SK-N-SH treated with all-trans-retinoic acid at 6 μM for 48 hours (cell line): ENCODE data around the gene TRPC6.

ENCODE experiments used
- ATAC-seq: fragments of 200-7000 bp; cut with Tn5 transposase; 3 replicates; pipeline ENCODE4 v1.9.1; 2020; ENCODE audit warnings: mild to moderate bottlenecking, moderate library complexity
- BACH2 ChIP-seq: fragments of 250-450 bp; sonication (Bioruptor Pico); IDR thresholded peaks from 2 replicates; pipeline ENCODE4 v1.9.0; 2021; ENCODE audit warnings: mild to moderate bottlenecking, borderline replicate concordance
- CREB5 ChIP-seq: fragments of 250-450 bp; sonication (Bioruptor Pico); IDR thresholded peaks from 2 replicates; pipeline ENCODE4 v1.5.1; 2020; ENCODE audit warnings: low read depth, mild to moderate bottlenecking, moderate library complexity
- CSDC2 ChIP-seq: fragments of 250-450 bp; sonication (Bioruptor Pico); IDR thresholded peaks from 2 replicates; pipeline ENCODE4 v1.5.0; 2020; ENCODE audit warnings: mild to moderate bottlenecking, moderate library complexity
- ESRRG ChIP-seq: fragments of 250-450 bp; sonication (Bioruptor Pico); IDR thresholded peaks from 2 replicates; pipeline ENCODE4 v1.6.1; 2021; ENCODE audit warnings: mild to moderate bottlenecking
- GLIS3 ChIP-seq: fragments of 250-450 bp; sonication (Bioruptor Pico); IDR thresholded peaks from 2 replicates; pipeline ENCODE4 v1.5.0; 2020; ENCODE audit warnings: mild to moderate bottlenecking, moderate library complexity
- ISL1 ChIP-seq: fragments of 250-450 bp; sonication (Bioruptor Pico); IDR thresholded peaks from 2 replicates; pipeline ENCODE4 v2.1.2; 2022; ENCODE audit warnings: mild to moderate bottlenecking, moderate library complexity
- OSR1 ChIP-seq: fragments of 250-450 bp; sonication (Bioruptor Pico); IDR thresholded peaks from 2 replicates; pipeline ENCODE4 v1.8.0; 2022; ENCODE audit warnings: moderate library complexity, mild to moderate bottlenecking, inconsistent platforms
- PATZ1 ChIP-seq: fragments of 250-450 bp; sonication (Bioruptor Pico); IDR thresholded peaks from 2 replicates; pipeline ENCODE4 v1.8.0; 2020; ENCODE audit warnings: mild to moderate bottlenecking, moderate library complexity, borderline replicate concordance
- POU6F1 ChIP-seq: fragments of 250-450 bp; sonication (Bioruptor Pico); IDR thresholded peaks from 2 replicates; pipeline ENCODE4 v1.8.0; 2021; ENCODE audit warnings: low read depth, mild to moderate bottlenecking, moderate library complexity, borderline replicate concordance
- RARB ChIP-seq: fragments of 250-450 bp; sonication (Bioruptor Pico); IDR thresholded peaks from 2 replicates; pipeline ENCODE4 v1.8.0; 2021; ENCODE audit warnings: mild to moderate bottlenecking, moderate library complexity
- SNAI2 ChIP-seq: fragments of 250-450 bp; sonication (Bioruptor Pico); IDR thresholded peaks from 2 replicates; pipeline ENCODE4 v1.5.0; 2020; ENCODE audit warnings: mild to moderate bottlenecking, moderate library complexity
- TCF4 ChIP-seq: fragments of 250-450 bp; sonication (Bioruptor Pico); IDR thresholded peaks from 2 replicates; pipeline ENCODE4 v1.8.0; 2021; ENCODE audit warnings: mild to moderate bottlenecking, moderate library complexity, borderline replicate concordance
- TSHZ2 ChIP-seq: fragments of 250-450 bp; sonication (Bioruptor Pico); IDR thresholded peaks from 2 replicates; pipeline ENCODE4 v1.5.0; 2020; ENCODE audit warnings: mild to moderate bottlenecking, moderate library complexity
- ZC3H10 ChIP-seq: fragments of 250-450 bp; sonication (Bioruptor Pico); IDR thresholded peaks from 2 replicates; pipeline ENCODE4 v1.5.1; 2021; ENCODE audit warnings: mild to moderate bottlenecking, moderate library complexity
- ZFP3 ChIP-seq: fragments of 250-450 bp; sonication (Bioruptor Pico); IDR thresholded peaks from 2 replicates; pipeline ENCODE4 v1.5.0; 2020; ENCODE audit warnings: mild to moderate bottlenecking, moderate library complexity
- ZNF565 ChIP-seq: fragments of 450-650 bp; formaldehyde crosslinking; conservative IDR thresholded peaks from 2 replicates; pipeline ENCODE4 v1.5.0; 2020; ENCODE audit warnings: low read depth, mild to moderate bottlenecking, moderate library complexity
- ZNF70 ChIP-seq: fragments of 450-650 bp; formaldehyde crosslinking; IDR thresholded peaks from 2 replicates; pipeline ENCODE4 v1.5.0; 2020; ENCODE audit warnings: mild to moderate bottlenecking, moderate library complexity
- ZNF8 ChIP-seq: fragments of 450-650 bp; formaldehyde crosslinking; IDR thresholded peaks from 2 replicates; pipeline ENCODE4 v1.5.0; 2020; ENCODE audit warnings: mild to moderate bottlenecking, moderate library complexity

Gene TRPC6

GRCh38 chr11:101552888-101553287 lies 30.9 kb downstream of the TRPC6 start:
- no peak for TF ChIP-seq ISL1
- TF ChIP-seq ZNF565 (CRISPR knock-in tag): no peak
- TF ChIP-seq PATZ1 (CRISPR knock-in tag): no peak
- TF ChIP-seq CSDC2 (CRISPR knock-in tag): no peak
- TF ChIP-seq SNAI2 (CRISPR knock-in tag): no peak
- TF ChIP-seq OSR1 (CRISPR knock-in tag): no peak
- no peak for TF ChIP-seq POU6F1 (CRISPR knock-in tag)
- TF ChIP-seq ZNF8 (CRISPR knock-in tag): no peak
- no peak for TF ChIP-seq RARB
- TF ChIP-seq TSHZ2 (CRISPR knock-in tag): no peak
- no peak for TF ChIP-seq ESRRG (CRISPR knock-in tag)
- no peak for ATAC-seq

- no peak for ATAC-seq
- TF ChIP-seq ZNF70 (no peak), ZNF565 (CRISPR knock-in tag) (no peak)
Observed at GRCh38 chr11:101528541-101528940, 55.3 kb downstream of the TRPC6 start.

- TF ChIP-seq CSDC2 (CRISPR knock-in tag) (no peak), ISL1 (no peak), ZC3H10 (CRISPR knock-in tag) (no peak), OSR1 (CRISPR knock-in tag) (no peak), PATZ1 (CRISPR knock-in tag) (no peak), TCF4 (no peak), ZFP3 (CRISPR knock-in tag) (no peak), ZNF565 (CRISPR knock-in tag) (no peak), POU6F1 (CRISPR knock-in tag) (no peak), GLIS3 (CRISPR knock-in tag) (no peak), BACH2 (CRISPR knock-in tag) (no peak), ZNF70 (no peak), ESRRG (CRISPR knock-in tag) (no peak)
- no peak for ATAC-seq
Observed at GRCh38 chr11:101523634-101524260, 60.1 kb downstream of the TRPC6 start.

GRCh38 chr11:101523193-101523592 lies 60.6 kb downstream of the TRPC6 start:
- TF ChIP-seq GLIS3 (CRISPR knock-in tag) (no peak), RARB (no peak), CSDC2 (CRISPR knock-in tag) (no peak), CREB5 (no peak), ZNF70 (no peak), TSHZ2 (CRISPR knock-in tag) (no peak)
- ATAC-seq: no peak
